ENCODE data around the gene CDT1.
A peak's percentile ranks its signal among the peaks of the same experiment; 100 is the strongest.

CDT1 gene

DNA sequence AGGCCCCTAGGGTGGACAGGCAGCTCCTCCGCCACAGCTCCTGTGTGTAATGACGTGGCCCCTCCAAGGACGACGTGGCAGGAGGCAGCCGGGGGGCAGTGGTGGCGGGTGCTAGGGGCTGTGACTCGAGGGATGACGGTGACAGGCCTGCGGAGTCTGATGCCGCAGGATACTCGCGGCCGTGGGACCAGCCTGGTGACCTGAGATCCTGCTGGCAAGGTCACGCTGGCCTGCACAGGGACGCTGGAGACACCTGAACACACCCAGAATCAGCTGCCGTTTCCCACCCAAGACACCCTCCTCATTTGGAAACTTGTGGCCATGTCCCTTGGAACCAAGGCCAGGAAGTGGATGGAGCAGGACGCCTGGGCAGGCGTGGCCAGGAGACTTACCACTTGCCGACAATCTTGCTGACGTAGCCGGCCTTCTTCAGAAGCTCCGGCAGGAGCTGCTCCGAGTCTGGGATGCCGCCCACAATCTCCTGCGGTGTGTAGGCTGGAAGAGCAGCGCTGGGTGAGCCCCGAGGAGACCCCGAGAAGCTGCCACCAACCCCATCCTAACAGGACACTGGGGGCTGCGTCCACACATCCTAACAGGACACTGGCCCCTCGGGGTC lies 37.1 kb downstream of the CDT1 start:
- DNase-seq, result no peak

DNA sequence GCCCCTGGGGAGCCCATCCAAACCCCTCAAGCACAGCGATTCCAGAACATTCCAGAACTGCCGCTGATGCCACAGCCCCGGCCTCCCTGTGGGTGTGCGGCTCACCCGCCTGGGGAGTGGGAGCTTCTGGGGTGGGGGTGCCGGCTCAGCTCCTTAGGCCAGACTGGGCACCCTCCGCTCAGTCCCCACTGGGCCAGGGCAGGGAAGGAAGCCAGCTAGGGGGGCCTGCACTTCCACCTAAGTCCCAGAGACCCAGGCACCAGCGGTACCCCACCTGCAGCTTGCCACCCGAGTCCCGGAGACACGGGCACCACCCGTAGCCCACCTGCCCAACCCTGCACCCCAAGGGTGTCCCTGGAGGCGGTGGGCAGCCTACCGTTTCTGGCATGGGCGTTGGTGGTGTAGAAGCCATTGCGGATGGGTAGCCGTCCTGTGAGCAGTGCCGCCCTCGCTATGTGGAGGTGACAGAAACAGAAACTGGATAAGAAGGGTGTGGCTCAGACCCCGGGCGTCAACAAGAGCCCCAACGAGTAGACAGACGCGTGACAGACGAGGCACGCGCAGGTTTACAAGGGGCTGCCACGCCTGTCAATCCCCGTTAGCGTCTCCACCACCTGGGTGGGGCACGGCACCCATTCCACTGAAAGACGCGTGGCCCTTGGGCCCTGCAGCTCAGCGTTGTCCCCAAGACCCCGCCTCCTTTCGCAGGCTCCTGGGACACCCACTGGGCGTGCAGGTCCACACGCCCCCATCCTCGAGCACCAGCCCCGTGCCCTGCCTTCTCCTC lies 38.1 kb downstream of the CDT1 start:
- DNase-seq, result no peak

DNA sequence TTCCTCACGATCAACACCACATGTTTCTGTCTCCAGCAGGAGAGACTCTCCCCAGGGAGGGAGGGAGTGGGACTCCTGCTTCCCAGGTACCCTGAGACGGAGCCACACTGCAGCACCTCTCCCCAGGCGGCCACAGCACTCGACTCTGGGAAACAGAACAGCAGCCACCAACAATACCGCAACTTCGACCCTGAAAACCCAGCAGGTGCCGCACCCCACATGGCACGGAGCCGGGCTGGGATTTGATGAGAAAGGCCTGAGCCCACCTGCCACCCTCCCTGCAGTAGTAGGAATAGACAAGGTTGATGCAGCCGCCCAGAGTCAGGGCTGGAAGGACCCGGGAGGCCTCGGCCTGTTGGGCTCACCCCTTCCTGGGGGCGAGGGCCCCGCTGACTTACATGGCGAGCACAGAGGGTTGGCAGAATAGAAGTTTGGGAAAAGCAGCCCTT lies 38.7 kb downstream of the CDT1 start:
- no peak for DNase-seq

DNA sequence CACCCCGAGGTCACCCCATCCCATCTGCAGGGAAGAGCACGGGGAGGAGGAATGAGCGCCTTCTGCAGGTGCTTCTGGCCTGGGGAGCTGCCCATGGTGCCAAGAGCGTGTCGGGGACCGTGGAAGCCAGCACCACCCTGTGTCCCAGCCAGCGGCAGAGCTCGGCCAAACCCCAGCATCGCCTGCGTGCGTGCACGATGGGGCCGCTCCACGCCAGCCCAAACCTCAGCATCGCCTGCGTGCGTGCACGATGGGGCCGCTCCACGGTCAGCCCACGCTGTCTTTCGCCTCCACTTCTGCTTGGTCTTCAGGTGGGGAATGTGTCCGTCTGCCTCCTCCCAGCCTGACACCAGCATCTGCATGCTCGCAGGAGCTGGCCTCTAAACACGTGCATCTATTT lies 39.2 kb downstream of the CDT1 start:
- no peak for DNase-seq

DNA sequence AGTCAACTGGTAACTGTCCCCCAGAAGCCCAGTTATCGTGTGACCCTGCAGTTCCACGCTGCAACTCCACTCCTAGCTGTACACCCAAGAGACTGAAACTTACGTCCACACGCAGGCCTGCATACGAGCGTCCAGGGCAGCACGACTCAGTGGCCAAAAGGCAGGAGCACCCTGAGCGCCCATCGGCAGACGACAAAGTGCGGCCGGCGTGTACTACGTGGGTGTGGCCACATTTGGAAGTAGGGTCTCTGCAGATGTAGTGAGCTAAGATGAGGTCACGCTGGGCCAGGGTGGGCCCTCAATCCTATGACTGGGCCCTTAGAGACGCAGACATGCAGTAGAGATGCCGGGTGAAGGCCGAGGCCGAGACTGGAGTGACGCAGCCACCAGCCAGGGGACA lies 39.7 kb downstream of the CDT1 start:
- DNase-seq, result no peak

DNA sequence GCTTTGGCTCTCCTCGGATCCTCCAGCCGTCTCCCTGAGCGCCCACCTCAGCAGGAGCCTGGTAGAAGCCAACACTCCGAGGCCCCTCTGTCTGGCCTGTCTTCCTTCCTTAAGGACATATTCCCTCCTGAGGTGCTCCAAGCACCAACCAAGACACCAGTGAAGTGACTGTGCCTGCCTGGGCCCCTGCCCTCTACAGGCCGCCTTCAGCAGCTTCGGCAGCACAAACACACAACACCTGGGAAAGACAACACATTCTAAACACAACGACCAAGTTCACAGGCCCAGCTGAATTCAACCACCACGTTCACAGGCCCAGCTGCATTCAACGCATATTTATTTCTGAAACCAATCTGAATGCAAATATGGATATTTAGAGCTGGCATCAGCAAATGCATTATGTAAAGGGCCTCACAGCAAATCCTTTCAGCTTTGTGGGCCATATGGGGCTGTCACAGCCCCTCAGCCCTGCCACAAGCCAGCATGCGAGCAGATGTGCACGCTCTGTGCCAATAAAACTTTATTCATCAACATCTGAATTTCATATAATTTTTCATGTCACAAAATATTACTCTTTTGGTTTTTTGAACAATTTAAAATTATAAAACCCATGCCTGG lies 40.9 kb downstream of the CDT1 start:
- no peak for DNase-seq

DNA sequence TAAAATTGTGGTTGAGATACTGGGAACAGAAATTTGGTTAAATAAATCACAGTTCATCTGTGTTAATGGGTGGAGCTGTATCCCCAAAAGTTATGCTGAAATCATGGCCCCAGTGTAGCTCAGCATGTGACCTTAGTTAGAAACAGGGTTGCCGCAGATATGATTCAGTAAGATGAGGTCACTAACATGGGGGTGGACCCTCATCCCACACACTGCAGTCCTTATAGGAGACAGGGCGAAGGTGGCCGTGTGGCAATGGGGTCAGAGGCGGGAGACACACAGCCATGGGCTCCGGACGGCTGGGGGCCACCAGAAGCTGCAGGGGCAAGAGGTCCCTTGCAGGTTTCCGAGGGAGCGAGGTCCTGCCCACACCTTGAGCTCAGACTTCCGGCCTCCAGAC lies 42.5 kb downstream of the CDT1 start:
- DNase-seq, result no peak

DNA sequence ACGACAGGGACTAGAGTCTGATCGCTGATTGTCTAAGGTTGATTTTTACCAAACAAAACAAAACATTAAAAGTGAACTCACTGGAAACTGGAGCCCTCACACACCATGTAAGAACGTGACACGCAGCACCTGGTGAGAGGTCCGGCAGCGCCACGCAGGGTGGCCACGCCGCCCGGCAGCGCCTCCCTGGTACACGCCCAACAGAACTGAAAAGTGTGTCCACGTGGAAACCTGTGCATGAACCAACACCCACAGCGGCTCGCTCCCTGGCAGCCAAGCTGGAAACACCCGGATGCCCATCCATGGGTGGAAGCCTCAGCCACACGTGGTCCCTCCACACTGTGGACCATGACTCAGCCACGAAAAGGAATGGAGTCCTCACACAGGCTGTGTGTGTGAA lies 44.1 kb downstream of the CDT1 start:
- DNase-seq, result no peak

DNA sequence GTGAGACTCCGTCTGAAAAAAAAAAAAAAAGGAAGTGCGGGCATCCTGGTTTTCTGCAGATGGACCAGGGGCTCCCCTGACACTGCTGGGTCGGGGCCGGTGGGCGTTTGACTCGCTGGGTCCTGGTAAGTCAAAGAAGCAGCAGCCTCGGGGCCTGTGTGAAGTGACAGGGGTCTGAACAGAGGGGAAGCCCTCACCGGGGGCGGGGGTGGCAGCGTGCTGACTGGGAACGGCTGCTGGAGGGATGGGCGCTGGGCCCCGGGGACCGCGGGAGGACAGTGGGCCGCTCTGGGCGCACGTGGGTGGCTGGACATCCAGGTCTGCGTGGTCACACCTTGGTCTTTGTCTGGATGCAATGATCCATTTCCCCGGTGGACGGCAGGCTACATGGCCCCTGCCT lies 45.0 kb downstream of the CDT1 start:
- DNase-seq, result no peak

DNA sequence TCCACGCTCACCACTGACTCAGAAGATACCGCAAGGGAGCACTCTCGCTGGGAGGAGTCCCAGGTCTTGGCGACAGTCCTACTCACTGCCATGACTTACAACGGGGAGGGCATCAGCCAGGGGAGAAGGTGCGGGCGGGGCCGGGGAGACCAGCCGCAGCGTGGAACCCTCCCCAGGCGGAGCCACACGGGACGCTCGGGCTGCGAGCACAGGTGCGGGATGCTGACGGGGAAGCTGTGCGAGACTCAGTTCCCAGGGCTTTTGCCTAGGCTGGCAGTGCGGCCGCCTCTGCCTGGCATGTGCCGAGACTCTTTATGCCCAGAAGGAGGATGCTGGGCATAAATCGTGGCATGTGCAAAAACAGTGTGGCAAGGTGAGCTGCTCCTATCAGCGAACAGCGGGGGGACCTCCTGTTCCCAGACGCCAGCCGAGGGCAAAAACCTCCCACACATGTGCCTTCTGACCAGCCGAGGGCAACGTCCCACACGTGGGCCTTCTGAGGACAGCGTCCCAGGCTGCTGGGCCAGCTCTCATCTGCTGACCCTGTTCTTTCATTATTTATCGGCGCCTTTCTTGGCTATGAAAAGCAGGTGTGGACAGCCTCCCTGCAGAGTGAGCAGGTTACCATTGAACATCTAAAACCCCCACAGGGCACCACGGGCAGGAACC lies 47.1 kb downstream of the CDT1 start:
- DNase-seq, result no peak

DNA sequence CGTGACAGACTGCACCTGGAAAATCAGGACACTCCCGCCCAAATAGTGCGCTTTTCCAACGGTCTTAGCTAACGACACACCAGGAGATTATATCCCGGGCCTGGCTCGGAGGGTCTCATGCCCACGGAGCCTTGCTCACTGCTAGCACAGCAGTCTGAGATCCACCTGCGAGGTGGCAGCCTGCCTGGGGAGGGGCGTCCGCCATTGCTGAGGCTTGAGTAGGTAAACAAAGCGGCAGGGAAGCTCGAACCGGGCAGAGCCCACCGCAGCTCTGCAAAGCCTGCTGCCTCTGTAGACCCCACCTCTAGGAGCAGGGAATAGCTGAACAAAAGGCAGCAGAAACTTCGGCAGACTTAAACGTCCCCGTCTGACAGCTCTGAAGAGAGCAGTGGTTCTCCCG lies 48.0 kb downstream of the CDT1 start:
- DNase-seq, result no peak

DNA sequence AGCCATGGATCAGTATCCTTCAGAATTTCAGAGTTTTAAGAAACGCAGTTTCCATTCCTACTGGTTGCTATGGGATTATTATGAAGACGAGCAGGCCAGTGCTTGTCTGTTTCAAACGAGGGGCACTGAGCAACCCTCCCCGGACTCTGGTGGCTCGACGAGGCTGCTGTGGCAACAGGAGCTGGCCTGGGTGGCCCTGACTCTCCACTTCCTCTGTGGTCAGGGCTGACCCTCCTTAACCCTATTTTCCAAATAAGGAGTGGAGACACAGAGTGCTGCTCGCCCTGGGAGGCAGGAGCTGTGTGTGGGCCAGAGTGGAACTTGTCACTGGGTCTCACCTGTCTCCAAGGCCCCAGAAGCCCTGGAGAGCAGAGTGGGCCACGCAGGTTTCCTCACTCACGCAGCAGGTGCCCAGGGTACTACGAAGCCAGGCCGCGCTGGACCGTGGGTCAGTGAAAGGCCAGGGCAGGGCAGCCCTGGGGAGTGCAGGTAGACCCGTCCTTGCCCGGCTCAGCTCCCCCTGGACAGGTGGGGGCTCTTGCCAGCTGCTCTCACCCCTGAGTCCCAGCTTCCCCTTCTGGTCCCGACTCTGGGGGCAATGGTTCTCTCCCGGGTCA lies 49.8 kb downstream of the CDT1 start:
- peak; percentile 67 to 69 for DNase-seq

DNA sequence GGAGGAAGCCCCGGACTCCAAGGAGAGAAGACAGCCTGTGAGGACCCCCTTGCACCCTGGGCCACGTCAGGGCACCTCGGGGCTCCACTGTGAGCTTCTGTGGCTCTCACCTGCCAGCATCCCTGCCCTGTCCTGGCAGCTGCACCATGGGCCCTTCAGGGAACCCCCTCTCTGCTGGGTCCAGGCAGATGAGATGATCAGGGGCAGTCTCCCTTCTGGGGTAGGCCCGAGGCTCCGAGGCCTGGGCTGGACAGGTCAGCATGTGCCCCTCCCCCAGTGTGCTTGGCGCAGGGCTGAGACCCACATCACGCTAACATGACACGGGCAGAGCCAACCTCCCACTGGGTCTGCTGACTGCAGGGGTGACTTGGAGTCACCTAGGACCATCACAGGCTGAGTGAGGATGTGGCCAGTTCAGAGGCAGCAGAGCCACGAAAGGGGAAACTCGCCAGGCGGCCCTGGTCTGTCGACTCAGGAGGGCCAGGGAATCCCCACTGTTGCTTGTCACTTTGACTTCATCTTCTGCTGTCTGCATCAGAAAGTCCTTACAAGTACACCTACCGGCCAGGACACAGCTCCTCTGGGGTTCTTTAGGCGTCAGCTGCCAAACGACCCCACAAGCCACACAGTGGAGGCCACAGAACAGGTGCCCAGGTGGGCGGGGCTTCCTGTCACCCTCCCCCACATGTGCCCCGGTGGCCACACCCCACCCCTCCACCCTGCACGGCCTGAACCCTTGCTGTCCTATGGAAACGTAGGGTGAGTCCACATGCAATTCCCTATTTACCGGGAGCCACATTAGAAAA lies 50.9 kb downstream of the CDT1 start:
- peak in 1 of 2 experiments; percentile 2 for DNase-seq

DNA sequence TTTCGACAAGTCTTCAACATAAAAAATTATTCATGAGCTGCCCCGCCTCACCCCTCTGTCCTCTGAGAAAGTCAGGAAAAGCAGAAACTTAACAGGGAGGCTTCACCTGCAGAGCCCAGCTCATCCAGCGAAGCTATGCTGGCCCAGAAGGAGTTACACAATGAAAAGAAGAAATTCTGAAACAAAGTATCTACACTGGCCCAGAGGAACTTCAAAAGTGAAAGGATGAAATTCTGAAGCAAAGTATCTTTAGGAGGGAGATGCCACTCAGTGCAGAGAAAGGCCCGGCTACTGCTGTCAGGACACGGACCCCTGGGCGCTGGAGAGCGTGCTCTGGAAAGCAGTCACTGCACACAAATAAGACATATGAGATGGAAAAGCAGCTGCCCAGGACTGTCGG lies 51.6 kb downstream of the CDT1 start:
- peak in 1 of 2 experiments; percentile 19 for DNase-seq

DNA sequence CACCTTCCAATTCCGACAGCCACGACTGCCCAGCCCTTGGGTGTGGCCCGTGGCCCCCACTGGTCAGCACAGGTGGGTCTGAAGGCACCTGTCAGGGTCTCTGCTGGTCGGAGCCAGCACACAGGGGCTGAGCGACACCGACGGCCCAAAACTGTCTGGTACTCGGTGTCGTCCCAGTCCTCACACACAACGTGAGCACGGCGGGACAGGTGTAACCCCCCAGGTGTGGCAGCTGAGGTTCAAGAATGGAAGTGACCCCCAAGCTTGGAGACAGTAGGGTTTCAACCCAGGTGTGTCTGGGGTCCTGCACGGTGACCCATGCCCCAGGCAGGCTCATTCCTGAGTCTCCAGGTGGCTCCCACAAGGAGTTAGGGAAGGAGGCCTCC lies 52.1 kb downstream of the CDT1 start:
- DNase-seq, result no peak

DNA sequence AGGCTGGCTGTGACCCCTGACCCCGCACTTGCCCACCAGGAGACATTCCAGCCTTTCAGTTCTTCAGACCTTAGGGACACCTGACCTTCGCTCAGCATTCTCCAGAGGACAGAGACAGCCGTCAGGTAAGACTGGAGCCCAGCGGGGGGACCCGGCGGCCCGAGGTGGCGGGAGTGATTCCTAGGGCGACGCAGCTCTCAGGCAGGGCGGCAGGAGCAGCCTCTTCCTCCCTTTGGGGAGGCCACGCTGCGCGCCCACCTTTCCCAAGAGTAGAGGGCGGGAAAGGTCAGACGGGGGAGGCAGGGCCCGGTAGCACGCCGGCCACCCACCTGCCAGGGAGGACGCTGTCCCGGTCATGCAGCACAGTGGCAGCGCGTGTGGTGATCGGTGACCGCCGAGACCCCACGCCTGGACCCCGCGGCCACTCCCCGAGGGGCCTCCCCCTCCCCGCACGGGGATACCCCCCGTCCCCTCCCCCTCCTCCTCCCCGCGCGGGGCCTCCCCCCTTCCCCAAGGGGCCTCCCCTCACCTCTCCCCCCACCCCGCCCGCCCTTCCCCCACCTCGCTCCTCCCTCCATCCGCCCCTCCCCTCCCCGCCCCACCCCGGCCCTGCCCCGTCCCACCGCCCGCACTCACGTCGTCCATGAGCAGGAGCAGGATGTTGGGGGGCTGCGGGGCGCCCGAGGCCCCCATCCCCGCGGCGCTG lies 52.7 kb downstream of the CDT1 start:
- no peak for DNase-seq

DNA sequence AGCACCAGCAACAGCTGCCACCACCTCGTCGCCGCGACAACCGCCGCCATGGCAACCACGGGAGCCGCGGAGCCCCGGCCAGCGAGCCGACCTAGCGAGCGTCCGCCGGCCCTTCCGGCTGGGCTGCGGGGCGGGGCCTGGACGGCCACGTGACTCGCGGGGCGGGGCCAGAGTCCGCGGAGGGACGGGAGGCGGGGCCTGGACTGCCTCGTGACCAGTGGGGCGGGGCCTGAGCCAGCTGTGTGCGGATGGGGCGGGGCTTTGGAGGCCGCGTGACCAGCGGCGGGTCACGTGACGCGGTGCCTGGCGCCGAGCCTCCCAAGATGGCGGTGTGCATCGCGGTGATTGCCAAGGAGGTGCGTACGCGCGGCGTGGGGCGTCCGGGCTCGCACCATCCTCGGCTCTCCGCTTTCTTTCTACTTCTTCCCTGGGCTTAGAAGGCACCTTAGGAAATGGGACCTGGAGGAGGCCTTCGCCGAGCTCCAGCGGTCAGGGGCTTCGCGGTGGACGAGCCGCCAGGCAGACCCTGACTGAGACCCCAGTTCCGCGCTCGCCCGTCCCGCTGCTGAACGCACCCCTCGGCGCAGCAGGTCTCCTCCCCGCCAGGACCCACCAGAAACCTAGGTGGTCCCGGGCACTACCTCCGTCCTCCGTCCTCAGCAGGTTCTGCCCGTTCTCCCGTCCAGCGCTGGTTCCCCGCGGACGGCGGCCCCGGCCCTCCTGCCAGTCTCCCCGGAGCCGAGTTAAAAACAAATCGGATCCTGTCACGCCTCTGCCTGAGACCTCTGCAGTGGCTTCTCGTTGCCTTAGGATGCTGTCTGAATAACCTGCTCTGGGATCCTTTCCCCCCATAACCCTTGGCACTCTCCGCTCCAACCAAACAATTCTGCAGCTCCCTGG lies 53.5 kb downstream of the CDT1 start, which contains the start of the genes GALNS and TRAPPC2L:
TSS of gene GALNS (minus strand) at position 120 of the 900 bp plus-strand sequence. CDS start at position 50, 70 bp downstream.
TSS of gene TRAPPC2L (plus strand) at position 300 of the 900 bp plus-strand sequence. CDS start at position 324, 24 bp downstream.
- peak; percentile 90 to 96 for DNase-seq

DNA sequence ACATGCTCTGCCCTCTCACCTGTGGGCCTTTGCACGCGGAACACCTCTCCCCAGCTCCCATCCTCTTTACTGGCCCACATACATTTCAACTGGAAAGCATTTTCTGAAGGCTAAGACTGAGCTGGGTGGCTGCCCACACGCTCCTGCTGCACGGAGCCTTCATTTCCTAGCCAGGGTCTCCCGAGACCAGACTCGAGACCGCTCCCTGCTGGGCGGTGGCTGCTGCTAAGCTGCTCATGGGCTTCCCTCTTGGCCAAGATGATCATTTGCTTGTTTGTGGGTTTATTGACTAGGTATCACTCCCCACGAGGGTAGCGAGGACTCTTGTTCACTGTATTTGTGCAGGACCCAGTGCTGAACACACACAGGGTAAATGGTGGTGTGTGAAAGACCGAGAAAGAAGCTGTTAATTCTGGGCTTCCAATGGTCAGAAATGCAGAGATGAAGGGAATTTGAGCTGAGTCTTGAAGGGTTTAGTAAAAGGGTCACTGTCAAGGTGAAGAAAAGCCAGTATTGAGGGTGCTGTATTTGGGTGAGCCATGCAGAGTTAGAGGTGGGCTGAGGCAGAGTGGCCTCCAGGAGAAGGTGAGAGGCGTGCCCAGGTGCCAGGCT lies 54.2 kb downstream of the CDT1 start:
- DNase-seq, result peak; percentile 83 to 85
